HG03025 (cell line): ENCODE measurements around the gene XK.
A peak's percentile ranks its signal among the peaks of the same experiment; 100 is the strongest.
"Not testable (repeated sequence)": the region's sequence is repeated elsewhere in the genome, so short reads cannot be mapped to it uniquely, and the experiment has no call there.

Source experiments
- ATAC-seq: cut with Tn5 transposase; IDR thresholded peaks from one replicate; pipeline ENCODE4 v1.9.1; 2021; ENCODE audit warnings: mild to moderate bottlenecking, moderate library complexity; ENCODE audit not compliant: unreplicated experiment, low FRiP score

XK gene

DNA sequence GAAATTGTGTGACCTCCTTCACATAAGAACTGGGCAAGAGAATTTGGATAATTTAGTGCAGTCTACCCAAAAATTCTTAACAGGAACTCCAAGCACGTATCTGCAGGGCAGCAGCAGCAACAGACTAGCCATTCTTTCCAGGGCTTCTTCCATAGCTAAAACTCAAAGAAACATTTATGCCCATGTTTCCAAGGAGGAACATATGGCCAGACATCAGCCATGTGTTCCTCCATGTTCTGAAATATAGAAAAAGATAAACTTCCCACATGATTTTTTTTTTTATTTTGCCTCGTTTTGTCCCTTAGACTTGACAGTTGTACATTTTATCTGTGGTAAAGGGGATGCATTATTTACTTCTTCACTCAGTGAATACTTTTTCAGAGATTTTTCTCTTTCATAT, 66.7 kb downstream of the XK start:
- ATAC-seq = no peak

- ATAC-seq = no peak
Measured at GRCh38 chrX:37752936-37753335, 67.3 kb downstream of the XK start.

DNA sequence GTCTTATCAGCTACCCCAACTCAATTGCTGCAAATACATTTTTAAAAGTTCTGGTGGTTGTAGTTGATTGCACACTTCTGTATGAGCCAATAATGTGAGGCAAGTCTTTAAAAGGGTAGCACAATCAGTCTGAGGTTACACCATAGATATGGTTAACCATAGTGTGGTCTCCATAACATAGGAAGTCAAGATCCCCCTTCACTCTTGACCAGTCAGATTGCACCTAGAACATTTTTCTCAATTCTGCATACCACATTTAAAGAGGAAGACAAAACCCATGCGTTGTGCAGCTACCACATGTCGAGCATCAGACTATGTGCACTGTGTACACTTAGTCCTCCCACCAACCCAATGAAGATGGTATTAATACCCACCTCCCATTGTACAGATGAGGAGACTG, 67.8 kb downstream of the XK start:
- ATAC-seq = no peak

- peak; percentile 13 for ATAC-seq
Measured at GRCh38 chrX:37754516-37754915, 68.9 kb downstream of the XK start.

DNA sequence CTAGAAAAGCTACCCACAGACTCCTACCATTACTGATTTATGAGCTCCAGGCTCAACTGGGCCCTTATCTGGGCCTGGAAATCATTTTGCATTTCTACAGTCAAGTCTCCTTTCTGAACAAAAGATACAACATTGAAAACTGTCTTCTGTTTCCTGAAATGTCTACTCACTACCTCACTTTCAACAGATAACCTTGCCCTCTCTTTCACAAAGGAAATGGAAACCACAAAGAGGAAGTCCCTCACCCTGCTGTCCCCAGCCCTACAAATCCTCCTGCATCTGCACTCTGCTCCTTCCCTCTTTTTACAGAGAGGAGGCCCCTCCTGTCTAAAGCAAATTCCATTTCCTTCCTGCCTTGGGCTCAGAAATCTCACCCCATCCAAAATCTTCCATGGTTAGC, 69.4 kb downstream of the XK start:
- peak; percentile 95 for ATAC-seq

DNA sequence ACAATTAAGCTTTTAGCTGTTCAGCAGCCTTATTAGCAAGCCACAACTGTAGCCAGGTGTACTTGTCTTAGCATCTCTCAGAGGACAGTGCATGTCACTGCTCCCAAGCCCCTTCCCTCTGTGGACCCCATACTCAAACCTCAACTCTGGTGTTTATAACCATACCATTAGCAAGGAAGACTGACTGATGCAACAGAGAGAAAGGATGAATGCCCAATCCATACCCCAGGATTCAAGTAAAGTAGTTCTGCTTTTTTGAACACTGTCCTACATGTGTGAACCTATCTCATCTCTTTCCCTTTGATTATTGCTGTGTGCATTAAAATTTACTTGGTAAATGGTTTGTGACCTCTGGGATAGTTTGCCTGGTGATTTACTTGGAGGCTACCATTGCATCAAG, 71.5 kb downstream of the XK start:
- ATAC-seq = no peak

GRCh38 chrX:37759351-37759750, 73.8 kb downstream of the XK start:
- ATAC-seq = no peak

DNA sequence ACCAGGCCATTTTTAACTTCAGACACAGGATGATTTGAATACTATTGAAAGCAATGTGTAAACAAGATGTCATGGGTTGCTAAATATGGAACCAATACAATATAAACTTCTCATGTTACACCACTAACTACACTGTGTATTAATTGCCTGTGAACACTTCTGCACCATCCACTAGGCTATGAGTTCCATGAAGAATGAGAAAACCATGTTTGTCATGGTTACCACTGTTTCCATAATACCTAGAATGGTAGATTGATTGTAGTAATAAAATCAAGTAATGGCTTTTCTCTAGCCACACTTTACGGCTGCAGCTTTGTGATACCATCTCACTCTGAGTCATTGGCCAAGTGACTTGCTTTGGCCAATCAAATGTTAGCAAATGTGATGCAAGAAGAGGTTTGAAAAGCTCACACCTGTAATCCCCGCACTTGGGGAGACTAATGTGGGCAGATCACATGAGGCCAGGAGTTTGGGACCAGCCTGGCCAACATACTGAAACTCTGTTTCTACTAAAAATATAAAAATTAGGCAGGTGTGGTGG, 74.4 kb downstream of the XK start:
- ATAC-seq = no peak

- ATAC-seq = no peak
Measured at GRCh38 chrX:37763400-37763799, 77.8 kb downstream of the XK start.

DNA sequence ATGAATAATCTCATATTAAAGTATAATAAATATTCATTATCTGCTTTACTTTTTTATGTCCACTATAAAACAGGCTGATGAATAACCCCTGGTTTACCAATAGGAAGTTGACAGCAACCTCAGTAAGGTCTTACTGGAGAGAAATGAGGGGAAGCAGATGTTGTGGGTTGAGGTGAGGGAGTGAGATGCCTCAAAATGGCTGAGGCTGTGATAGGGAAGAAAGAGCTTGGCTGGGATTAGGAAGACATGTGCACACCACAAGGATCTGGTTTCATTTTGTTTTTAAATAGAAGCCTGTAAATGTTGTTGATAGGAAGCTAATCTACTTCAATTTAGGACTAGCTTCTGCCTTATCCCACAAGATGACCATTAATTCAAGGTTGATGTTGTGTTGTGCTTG, 79.9 kb downstream of the XK start:
- ATAC-seq = no peak

- ATAC-seq = no peak
Measured at GRCh38 chrX:37767430-37767829, 81.8 kb downstream of the XK start.

DNA sequence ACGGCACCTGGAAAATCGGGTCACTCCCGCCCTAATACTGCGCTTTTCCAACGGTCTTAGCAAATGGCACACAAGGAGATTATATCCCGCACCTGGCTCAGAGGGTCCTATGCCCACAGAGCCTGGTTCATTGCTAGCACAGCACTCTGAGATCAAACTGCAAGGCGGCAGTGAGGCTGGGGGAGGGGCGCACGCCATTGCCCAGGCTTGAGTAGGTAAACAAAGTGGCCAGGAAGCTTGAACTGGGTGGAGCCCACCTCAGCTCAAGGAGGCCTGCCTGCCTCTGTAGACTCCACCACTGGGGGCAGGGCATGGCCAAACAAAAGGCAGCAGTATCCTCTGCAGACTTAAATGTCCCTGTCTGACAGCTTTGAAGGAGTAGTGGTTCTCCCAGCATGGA, 83.3 kb downstream of the XK start:
- ATAC-seq = not testable (repeated sequence)

GRCh38 chrX:37776283-37776986, 90.8 kb downstream of the XK start:
- no peak for ATAC-seq

DNA sequence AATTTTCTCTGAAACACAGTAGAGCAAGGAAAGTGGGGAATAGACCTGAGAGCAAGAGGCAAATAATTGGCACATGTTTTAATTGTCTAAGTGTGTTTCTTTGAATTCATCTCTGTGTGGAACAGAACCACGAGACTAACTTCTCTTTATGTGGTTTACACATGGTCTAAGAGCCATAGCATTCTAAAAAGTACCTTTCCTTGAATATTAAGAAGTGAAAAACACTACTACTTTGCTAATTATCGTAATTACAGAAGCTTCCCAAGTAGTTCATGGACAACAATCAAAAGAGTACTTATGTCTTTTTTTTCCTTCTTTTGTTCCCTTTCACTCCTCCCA, 91.4 kb downstream of the XK start:
- ATAC-seq = no peak

GRCh38 chrX:37779857-37780256, 94.3 kb downstream of the XK start, which contains the start of gene CYBB:
TSS of gene CYBB (plus strand) at chrX:37780059. CDS start at chrX:37780078, 19 bp downstream.
- ATAC-seq = no peak

DNA sequence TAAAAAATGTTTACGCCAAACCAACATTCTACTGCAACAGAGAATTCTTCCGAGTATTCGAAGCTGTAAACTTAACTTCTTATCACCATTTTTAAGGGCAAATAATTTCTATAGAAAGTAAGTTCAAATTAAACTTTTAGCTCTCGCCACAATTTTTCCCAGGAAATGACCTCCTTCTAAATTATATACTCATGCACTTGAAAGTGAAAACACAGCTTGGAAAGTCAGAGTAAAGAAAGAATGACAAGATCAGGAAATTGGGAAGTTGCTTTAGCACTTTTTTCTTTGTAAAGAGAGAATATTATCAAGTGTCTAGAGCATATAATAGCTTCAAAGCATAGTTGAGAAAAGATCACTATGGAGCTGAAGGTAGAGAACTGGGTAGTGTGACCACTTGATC, 95.5 kb downstream of the XK start:
- ATAC-seq = no peak
